Measurements from ENCODE around the gene UPF1.

- no peak for TF ChIP-seq CTCF (IDR thresholded peaks at IDR 0.05)
- TF ChIP-seq EZH2 (IDR thresholded peaks at IDR 0.05) = no peak
Observed at GRCh38 chr19:18802354-18802753, 29.4 kb upstream of the UPF1 start.
